Retina (tissue), 1 donor: ENCODE measurements around the gene EIF4E3.

Experiments used
- DNase-seq: peaks from one replicate; pipeline ENCODE4 v3.0.0-alpha.2; 2016

Gene EIF4E3

DNA sequence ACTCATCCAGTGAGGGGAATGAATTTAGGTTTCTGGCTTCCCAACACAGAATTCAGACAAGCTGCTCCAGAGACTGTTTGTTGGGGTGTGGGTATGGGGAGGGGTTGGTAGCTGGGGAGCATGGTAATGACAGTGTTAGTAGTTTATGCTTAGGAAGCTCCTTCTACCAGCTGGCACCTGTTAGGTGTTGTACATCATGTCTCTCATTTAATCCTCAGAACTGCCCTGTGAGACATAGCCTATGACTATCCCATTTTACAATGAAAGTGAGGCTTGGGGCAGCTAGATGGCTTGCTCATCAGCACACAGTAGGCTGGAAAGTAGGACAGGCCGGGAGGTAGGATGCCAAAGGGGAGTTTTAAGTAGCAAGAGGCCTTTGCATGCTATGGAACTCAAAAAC, 2.5 kb downstream of the EIF4E3 start:
- DNase-seq: no peak

DNA sequence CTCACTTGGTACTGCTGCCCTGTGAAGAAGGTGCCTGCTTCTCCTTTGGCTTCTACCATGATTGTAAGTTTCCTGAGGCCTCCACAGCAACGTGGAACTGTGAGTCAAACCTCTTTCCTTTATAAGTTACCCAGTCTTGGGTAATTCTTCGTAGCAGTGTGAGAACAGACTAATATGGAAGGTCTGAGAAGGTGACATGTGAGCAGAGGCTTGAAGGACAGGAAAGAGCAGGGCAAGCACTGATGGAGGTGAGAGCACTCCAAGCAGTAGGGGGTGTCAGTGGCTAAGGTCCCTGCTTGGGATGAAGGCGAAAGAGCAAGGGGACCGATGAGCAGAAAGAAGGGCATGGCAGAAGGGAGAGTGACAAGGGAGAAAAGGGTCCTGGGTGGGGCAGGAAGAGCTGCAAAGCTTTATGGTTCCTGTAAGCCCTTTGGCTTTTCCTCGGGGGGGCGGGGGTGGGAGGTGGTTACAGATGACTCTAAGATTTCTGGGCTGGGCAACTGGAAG, 3.5 kb downstream of the EIF4E3 start:
- no peak for DNase-seq

DNA sequence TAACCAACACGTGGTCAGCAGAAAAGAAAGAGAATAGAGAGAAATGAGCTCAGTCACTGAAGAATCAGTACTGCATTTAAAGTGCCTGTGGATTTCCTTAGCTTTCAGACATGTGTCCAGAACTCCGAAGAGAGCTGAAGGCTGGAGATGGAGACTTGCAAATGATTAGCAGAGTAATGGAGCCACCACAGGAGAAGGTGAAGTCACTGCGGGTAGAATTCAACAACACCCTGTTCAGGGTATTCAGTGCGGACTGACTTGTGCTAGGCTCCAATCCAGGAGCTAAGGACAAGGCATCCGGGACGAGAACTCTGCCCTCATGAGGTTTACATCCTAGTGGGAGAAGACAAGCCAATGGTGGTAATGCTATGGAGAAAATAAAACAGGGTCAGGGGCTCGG, 4.2 kb downstream of the EIF4E3 start:
- DNase-seq: no peak

DNA sequence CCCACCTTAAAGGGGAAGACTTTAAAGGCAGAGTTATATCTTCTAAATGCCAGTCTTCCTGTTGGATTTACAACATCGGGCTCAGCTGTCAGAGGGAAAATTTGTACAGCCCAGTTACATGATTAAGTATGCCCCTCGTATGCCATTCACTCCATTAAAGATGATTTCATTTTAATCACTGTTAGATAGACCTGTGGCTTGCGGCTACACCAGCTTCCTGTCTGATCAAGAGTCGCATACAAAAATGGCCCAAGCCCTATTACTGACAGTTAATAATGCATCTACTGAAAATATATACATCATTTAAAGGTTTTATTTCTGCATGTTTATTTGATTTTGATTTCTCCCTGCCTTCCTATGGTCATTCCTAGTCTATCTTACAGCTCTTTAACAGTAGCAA, 7.1 kb downstream of the EIF4E3 start:
- no peak for DNase-seq

DNA sequence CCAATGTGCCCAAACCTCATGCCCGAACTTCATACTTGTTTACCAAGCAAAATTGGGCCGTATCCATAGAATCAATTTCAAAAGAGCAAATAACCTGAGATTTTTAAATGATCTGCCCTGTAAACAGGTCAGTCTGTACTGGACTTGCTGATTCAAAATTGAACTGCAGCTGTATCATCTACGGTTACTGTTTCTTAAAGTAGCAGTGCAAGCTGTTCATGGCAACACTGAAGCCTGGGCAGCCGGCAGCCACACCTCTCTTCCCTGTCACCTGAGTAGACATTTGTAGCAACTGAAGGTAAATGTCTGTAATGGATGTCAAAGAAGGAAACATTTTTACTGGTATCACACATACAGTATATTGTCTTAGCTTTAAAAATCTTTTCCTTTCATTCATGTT, 10.6 kb downstream of the EIF4E3 start:
- no peak for DNase-seq

DNA sequence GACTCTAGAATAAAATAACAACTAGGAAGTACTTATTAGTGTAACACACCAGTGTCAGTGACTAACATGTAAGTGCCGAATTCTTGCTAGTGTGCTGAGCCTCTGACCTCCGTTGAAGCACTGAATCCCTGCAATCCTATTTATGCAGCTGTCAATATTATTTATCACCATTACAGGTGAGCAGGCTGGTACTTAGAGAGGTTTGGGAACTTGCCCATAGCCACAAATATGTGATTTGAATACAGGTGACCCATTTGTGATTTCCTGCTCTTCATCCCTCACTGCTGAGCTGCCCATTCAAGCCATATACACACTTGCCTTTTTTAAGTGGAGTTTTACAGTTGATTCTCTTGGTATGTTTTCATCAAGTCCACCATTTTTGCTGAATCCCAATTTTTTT, 12.2 kb downstream of the EIF4E3 start:
- no peak for DNase-seq

DNA sequence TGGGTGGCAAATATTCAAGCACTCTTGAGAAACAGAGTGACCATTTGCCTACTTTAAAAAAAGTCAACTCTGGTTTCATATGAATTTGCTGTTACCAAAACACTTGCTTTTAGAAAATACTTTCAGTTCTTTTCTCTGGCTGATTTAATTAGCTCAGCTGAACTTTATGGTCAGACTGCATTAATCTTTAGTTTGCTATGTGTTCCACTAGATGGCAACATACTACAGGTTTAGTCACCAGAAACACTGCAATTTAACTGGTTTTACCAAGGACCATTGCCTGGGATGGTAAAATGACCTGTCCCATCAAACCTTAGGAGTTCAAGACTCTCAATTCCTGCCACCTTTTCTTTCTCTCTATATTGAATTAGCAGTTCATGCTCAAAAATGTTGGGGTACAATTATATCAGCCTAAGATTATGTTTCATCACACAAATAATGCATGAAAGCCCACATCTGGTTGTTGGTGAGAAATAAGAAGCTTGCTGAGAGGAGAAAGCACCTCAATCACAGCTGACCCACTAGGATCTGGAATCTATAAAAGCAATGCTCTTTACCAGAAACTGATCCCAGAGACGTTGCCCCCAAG, 14.2 kb downstream of the EIF4E3 start:
- peak; percentile 45 for DNase-seq

DNA sequence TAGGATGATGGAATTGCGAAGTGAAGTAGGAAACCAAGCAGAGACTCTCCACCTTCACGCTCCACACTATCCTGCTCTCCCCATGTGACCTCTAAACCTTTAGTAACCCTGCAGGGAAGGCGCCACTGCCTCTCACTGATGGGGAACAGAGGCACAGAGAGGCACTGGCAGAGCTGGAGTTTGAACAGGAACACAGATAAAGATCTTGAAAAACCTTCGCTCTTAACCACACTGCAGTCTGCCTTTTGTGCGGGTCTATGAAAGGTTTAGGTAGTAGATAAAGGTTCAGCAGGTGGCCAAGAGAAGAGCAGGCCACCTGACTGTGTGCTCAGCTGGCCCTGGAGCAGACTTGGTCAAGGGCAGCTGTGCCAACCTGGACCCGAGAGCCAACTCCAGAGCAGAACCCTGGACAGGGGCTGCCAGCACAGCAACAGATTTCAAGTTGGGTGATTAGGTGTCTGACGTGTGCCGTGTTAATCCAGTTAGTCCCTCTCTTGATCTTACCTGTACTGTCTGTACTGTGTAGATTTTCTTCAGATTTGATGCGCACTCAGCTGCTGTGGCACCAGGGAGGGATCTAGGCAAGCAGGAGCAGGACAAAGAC, 15.2 kb downstream of the EIF4E3 start:
- no peak for DNase-seq

DNA sequence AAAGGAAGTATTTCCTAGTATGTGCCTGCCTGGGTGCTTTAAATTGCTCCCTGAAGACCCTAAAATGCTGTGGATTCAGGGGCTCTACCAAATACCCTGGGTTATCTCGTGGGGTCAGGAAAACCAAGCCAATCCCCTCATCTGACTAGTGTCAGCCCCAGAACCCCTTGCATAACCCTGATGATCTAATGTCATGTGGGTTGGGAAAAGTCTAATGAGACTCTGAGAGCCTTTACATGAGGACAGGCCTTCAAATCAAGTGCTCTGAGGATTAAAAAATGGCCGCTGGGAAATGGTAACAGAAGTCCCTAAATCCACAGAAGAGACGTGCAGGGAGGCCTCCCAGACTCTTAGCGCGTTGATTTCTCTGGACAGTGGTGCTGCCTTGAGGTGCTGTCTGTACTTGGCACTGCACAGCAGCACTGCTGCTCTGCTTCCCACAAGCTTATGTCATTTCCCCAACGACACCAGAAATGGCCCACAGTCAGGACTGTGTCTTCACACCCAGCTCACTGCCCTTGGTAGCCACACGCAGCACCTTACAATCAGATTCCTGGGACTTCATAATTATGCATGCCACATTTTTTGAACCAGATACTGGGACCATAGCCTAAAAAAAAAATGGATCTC, 16.6 kb downstream of the EIF4E3 start:
- DNase-seq: no peak

DNA sequence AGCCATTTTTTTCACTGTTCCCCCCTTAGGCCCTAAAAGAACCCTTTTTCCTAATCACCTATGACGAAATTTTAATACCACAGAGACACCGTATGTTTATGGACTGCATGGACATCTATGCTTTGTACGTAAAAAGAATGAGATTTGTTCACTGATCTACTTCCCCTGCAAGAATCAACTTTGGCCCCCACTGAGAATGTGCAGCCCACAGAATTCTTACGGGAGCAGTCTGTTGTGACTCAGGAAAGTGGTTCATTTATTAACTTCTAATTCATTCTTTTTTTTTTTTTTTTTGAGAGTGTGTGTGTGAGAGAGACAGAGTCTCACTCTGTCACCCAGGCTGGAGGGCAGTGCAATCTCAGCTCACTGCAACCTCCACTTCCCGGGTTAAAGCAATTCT, 17.6 kb downstream of the EIF4E3 start:
- no peak for DNase-seq

DNA sequence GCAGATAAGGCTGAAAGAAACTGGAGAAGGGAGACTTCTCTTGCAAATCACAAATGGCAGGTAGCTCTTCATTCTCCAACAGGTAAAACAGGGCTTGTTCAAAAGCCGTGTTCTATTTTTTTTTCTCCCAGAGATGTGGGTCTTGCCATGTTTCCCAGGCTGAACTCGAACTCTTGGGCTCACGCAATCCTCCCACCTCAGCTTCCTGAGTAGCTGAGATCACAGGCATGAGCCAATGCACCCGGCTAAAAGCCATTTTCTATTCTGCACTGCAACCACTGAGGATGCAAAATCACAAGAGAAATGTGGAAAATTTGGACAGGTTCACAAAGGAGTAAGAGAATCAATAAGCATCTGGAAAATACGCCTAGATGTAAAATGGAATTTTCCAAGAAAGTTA, 19.5 kb downstream of the EIF4E3 start:
- DNase-seq: no peak

DNA sequence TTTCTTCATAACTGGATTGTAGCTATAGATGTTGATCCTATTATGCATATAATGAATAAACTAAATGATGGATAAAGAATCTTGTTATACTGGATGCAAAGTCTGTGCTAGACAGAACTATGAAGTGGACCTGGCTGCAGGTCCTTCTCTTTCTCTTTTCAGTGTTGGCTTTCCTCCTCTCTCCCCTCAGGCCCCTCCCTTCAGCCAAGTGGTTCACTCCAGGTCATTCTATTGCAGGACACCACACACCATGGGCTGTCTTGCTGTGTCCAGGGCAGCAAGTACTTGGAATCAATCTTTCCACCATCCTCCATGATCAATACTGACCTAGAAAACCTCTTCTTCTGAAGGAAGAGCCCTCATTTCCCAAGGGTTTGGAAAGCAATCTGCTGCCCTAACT, 20.3 kb downstream of the EIF4E3 start:
- DNase-seq: no peak

DNA sequence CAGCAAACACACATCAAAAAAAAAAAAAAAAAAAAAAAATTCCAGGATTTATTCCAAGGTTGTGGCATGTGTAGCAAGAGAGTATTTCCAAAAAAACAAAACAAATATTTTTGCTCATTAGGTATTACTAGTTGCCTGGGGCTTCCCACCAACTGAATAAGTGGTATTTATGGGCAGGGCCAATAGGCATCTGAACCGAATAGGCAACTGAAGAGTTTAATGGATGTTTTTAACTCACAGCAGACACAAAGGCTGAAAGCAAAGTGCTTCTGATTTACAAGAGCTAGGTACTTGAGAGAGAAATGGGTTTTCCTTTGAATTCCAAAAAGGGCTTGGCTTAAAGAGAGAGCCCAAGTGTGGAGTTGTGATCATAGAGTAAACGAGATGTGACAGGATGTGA, 21.4 kb downstream of the EIF4E3 start:
- DNase-seq: no peak

DNA sequence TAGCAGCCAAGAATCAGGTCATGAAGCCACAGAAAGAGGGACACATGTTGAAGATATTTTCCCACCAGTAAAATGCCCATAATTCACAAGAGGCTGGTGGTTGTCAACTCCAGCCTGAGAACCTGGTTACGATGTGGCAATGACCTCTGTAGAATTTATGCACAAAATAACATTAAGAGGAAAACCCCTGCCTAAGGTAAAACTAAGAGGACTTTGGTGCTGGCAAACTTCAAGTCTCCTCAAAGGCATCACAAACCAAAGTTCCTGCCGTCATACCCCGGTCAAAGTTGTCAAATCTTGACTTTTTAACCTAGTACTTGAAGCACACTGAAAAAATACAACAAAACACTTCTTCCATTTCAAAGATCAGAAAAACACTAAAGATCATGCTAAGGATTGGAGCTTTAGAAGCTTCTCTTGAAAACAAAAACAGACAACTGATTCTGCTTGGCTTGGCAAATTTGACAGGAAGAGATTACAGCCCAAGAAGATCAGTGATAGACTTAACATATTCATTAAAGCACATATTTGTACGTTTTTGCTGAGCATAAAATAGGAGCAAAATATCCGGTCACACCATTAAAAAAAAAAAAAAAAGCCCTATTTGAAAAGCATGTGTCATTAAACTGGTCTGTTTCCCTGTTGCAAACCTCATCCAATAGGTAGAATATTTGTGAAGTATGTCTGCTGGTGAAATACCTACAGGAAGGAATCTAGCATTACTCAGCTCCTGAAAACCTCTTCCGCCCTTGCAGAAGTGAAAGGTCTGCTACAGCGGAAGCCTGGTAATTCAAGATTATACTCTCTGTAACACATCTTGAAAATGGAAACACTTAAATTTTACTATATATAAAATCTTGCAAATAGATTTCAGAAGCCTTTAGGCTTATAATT, 22.8 kb downstream of the EIF4E3 start:
- DNase-seq: no peak

DNA sequence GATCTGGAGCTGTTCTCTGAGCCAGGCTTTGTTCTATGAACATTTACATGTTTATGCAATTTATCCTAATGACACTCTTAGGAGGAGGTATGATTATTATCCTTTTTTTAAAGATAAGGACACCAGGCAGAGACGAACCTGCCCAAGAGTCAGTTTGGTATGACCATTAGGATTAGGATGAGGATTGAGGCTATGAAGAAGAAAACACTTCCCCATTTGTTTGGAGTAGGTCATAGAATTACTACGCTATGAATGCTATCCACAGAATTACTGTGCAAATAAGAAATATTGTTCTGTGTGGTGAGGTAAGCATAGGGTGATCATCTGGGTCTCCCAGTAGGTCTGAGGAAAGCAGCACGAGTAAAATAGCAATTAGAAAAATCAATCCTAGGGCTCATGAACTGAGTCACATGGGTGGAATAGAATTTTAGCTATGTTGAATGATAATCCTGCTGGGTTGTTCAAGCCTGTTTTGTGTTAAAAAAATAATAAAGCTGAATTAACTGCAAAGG, 23.9 kb downstream of the EIF4E3 start:
- no peak for DNase-seq

DNA sequence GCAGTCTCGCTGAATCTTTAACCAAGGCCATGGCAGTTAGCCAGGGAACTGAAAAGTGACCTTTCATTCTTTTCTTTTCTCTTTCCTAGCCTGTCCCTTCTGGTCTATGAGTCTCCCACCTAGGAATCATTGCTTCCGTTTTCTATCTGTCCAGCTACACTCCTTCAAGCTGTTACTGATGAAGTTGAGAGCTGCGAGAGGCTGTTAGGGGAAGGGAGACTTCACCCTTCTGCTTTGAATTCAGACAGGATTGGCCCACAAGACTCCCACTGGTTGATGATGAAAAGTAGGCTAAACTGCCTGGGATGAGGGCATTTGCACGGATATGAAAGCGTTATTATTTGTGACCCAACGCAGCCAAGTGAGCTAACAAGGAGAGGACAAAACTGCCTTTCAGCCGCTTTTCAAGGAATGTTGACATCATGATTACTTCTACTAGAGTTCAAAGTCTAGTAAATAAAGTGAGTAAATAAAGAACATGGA, 30.2 kb downstream of the EIF4E3 start:
- DNase-seq: no peak

DNA sequence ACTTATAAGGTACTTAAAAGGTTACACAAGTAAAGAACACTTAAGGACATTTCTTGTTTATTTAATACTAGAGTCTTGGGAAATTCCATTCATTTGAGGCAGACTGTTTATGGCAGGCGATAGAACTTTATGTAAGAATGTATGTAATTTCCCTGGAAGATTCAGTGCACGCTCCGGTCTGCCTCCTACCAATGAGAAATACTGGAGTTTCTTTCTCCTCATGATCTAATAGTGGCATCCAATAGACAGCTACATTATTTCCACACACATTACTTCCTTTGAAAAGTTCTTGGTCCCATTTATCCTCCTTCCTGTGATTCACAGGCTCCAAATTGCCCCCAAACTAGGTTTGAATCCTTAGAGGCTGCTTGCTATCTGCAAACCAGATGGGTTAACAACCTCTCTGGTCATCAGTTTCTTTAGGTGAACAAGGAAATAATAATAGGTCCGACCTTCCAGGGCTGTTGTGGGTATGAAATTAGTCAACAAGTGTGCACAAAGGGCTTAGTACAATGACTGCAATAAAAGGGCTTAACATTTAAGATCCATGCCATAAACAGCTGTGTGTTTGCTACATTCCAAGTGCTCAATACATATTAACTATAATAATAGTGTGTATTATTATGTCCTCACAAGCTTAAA, 30.7 kb downstream of the EIF4E3 start:
- DNase-seq: no peak

DNA sequence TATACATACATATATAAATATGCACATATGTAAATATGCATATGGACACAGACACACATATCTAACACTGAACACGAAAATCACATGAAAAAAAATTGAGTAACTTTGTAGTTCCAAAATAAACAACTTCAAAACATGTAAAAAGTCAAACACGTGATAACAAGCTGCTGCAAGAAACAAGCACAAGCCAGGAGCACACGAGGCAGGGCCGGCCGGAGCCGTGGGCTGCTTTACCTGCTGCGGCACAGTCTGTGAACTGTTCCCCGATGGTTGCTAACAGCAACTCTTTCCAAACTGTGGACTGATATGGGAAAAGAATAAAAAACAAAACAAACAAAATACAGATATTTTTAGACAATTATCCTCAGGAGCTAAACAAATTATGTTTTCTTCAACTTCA, 31.6 kb downstream of the EIF4E3 start:
- DNase-seq: no peak

DNA sequence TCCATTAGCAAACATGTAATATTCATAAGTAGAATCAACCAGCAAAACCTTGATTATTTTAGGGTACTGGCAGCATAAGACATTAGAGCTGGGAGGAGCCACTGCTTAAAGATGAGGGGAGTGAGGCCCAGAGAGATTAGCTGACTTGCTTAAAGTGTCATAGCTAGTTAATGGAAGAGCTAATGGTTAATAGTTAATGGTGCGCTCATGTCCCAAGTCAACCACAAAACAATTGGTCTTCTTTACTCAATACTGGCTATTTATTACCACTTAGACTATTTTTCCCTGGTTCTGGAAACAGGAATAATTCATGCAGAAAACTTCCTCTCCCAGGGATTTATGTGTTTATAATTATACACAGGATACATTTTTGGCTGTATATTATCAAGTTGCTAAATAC, 33.1 kb downstream of the EIF4E3 start:
- no peak for DNase-seq

DNA sequence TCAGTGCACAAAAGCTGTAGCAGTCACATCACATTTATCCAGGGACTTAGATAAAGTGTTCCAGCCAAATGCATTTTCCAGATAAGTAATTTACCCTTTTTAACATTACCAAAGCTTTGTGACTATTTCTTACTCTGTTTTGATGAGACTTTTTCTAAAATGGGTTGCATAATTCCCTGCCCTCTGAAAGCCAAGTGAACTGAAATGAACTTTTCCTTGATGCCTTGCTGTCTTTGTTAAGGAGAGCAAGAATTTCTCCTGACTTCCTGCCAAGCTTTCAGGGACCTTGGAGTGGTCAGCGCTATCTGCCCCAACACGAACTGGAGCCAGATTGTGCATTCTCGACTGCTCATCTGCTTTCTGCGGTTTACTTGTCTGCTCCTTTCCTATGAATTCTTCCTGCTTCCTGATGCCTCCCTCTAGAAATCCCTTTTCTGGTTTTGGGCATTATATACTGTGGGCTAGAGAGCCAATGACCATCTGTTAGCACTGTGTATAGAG, 34.8 kb downstream of the EIF4E3 start:
- peak; percentile 47 for DNase-seq

DNA sequence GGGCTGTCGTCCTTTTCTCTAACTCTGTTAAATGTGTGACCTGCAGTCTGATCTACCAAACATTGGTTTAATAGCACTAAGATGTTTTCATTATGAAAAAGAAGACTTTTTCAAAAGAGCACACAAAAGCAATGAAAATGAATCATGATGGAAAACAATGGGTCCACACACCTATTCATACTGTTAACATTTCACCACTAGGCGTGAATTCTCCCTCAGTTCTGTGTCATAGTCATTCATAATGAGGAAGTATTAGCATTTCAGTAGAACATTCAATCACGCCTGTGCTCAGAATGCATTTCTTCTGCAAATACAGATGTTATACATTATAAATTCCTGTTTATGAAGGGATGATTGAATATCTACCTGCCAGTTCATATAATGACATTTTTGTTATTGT, 35.9 kb downstream of the EIF4E3 start:
- DNase-seq: no peak

DNA sequence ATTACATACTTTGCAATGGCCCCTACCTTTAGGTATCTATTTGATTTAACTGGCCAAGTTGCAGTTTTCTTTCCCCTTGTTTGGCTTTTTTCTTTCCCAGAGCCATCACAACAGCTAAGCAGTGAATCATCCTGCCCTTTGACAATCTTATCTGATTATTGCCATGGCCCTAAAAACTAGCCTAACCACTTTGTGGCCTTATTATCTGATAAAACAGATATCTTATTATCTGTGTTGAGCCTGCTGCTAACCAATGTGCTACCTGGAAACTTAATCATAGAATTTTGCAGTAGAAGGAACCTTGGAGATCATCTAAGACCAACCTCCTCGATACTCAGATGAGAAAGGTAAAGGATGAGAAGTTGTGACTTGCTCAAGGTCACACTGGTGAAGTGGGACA, 37.1 kb downstream of the EIF4E3 start:
- DNase-seq: no peak

DNA sequence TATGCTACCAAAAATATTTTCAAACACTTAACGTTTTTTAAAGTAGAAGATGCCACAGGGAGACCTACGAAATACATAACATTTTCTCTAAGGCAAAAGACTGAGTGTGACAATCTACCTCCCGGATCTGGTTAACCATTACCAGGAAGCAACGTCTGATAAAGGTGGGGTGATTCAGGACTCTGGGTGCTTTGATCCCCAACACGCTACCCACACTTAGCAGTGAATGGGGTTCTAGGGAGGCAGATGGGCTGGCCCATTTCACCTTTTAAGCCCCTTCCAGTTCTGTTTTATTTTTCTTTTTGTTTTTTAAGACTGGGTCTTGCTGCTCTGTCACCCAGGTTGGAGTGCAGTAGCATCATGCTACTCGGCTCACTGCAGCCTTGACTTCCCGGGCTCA, 39.5 kb downstream of the EIF4E3 start:
- no peak for DNase-seq
